OCI-LY7 (cell line): Measurements from ENCODE around the gene ARFGEF3. TPM values are rescaled to one million over a fixed set of nuclear protein-coding genes. Genes with fewer than 3 reads are reported as not detected.

Experiments
- BruUV-seq: library from RNA; stranded (reverse); fragments of 400-500 nt; replicated peaks from 2 replicates; lab custom pipeline; 2021; lab: Mats Ljungman, UMichigan
- CTCF ChIA-PET: fragments of 300-600 bp; sonication (Branson Sonifier 250); formaldehyde crosslinking; loops from one replicate; lab custom pipeline; 2022; ENCODE audit warnings: antibody characterized with exemption; ENCODE audit not compliant: unreplicated experiment; lab: Charles Lee
- POLR2A ChIA-PET: fragments of 300-600 bp; sonication (Branson Sonifier 250); formaldehyde crosslinking; loops from one replicate; lab custom pipeline; 2022; ENCODE audit warnings: antibody characterized with exemption; lab: Charles Lee
- DNase-seq: peaks from one replicate; pipeline ENCODE4 v3.0.0-alpha.2; 2015; ENCODE audit warnings: low spot score
- H2AFZ ChIP-seq: fragments of 200-600 bp; sonication (generic), shearing (Covaris generic); 2 replicates; pipeline ENCODE4 v1.6.1; 2014; ENCODE audit warnings: mild to moderate bottlenecking, antibody characterized with exemption, low read length, moderate library complexity
- H3K27ac ChIP-seq: fragments of 200-600 bp; sonication (generic); 2 replicates; pipeline ENCODE4 v1.5.1; 2014; ENCODE audit warnings: mixed run types, low read depth, mild to moderate bottlenecking, moderate library complexity, low read length, inconsistent platforms; ENCODE audit not compliant: poor library complexity, severe bottlenecking
- H3K36me3 ChIP-seq: fragments of 200-600 bp; sonication (generic); 2 replicates; pipeline ENCODE4 v1.6.1; 2014; ENCODE audit warnings: mild to moderate bottlenecking, antibody characterized with exemption, low read length, moderate library complexity, mixed read lengths; ENCODE audit not compliant: insufficient read depth
- H3K4me1 ChIP-seq: fragments of 200-600 bp; sonication (generic); 2 replicates; pipeline ENCODE4 v1.5.1; 2014; ENCODE audit warnings: mild to moderate bottlenecking, low read length; ENCODE audit not compliant: insufficient read depth, poor library complexity, severe bottlenecking
- H3K4me2 ChIP-seq: fragments of 200-600 bp; sonication (generic); 2 replicates; pipeline ENCODE4 v1.6.1; 2014; ENCODE audit warnings: mild to moderate bottlenecking, low read length
- H3K4me3 ChIP-seq: fragments of 200-600 bp; sonication (generic); 2 replicates; pipeline ENCODE4 v1.5.1; 2014; ENCODE audit warnings: mild to moderate bottlenecking, low read depth, low read length; ENCODE audit not compliant: poor library complexity, severe bottlenecking
- H3K79me2 ChIP-seq: fragments of 200-600 bp; sonication (generic); 2 replicates; pipeline ENCODE4 v1.6.1; 2016; ENCODE audit warnings: low read depth, mild to moderate bottlenecking, low read length, moderate library complexity, mixed read lengths; ENCODE audit not compliant: insufficient read depth
- H3K9me2 ChIP-seq: fragments of 200-600 bp; sonication (generic); 2 replicates; pipeline ENCODE4 v1.6.1; 2016; ENCODE audit warnings: mild to moderate bottlenecking, low read length, mixed read lengths; ENCODE audit not compliant: insufficient read depth
- H3K9me3 ChIP-seq: fragments of 200-600 bp; sonication (generic); 2 replicates; pipeline ENCODE4 v1.6.1; 2014; ENCODE audit warnings: mild to moderate bottlenecking, mixed run types, low read length, mixed read lengths
- H4K20me1 ChIP-seq: fragments of 200-600 bp; sonication (generic); 2 replicates; pipeline ENCODE4 v1.6.1; 2014; ENCODE audit warnings: mild to moderate bottlenecking, antibody characterized with exemption, low read length, moderate library complexity, mixed read lengths; ENCODE audit not compliant: insufficient read depth
- CTCF ChIP-seq: fragments of 200-600 bp; sonication (generic); conservative IDR thresholded peaks from 2 replicates; pipeline ENCODE4 v1.5.1; 2014; ENCODE audit warnings: mild to moderate bottlenecking, antibody characterized with exemption, low read length, moderate library complexity, mixed read lengths
- EZH2phosphoT487 ChIP-seq: fragments of 200-600 bp; sonication (generic); IDR thresholded peaks from 2 replicates; pipeline ENCODE4 v1.6.1; 2018; ENCODE audit warnings: low read depth, borderline replicate concordance, mild to moderate bottlenecking, mixed run types, antibody characterized with exemption, low read length, moderate library complexity, mixed read lengths
- intact Hi-C: fragments of 100-400 bp; cut with micrococcal nuclease; formaldehyde crosslinking; loops from one replicate; pipeline ENCODE4 v1.10.0; 2022; ENCODE audit not compliant: unreplicated experiment
- total RNA-seq, 2 experiments: library from RNA; depleted of rRNA in 1 of 2; stranded (reverse); fragments of >200 nt in 1 of 2; shearing (Covaris generic) in 1 of 2; gene quantifications; 2 replicates each; pipeline ENCODE4 v1.2.3, GENCODE V29; 2014 to 2022

Gene ARFGEF3
- total RNA-seq, 2 experiments from 2014 or later: not detected

- Histone ChIP-seq H3K4me2 (no peak overlapping the region), H3K4me1 (no peaks in the 10 kb centered on the region), H3K4me3 (no peak overlapping the region), H4K20me1 (no peaks in the 10 kb centered on the region), H3K9me3 (no peaks in the 10 kb centered on the region), H3K9me2 (no peaks in the 10 kb centered on the region), H3K36me3 (no peaks in the 10 kb centered on the region), H2AFZ (no peak overlapping the region), H3K27ac (no peak overlapping the region), H3K79me2 (no peaks in the 10 kb centered on the region)
- no peak for DNase-seq
- ChIA-PET POLR2A (interaction anchor here (0.6 to 1.1 kb wide), 2 partner anchors 21 to 225 kb away, joined by 3 to 4 read pairs; no protein-coding TSS in a partner anchor), CTCF (no interaction called here)
- no TSS peak for BruUV-seq
- intact Hi-C loops: no loop called here
- TF ChIP-seq EZH2phosphoT487 (no peak), CTCF (no peak)
Observed at GRCh38 chr6:138241934-138242333, 80.2 kb downstream of the ARFGEF3 start.

GRCh38 chr6:138242987-138243592 is 81.4 kb downstream of the ARFGEF3 start:
- Histone ChIP-seq H3K36me3 (no peaks in the 10 kb centered on the region), H3K4me1 (no peaks in the 10 kb centered on the region), H3K9me3 (no peaks in the 10 kb centered on the region), H3K27ac (no peak overlapping the region), H3K4me2 (no peak overlapping the region), H2AFZ (no peak overlapping the region), H3K79me2 (no peaks in the 10 kb centered on the region), H3K4me3 (no peak overlapping the region), H3K9me2 (no peaks in the 10 kb centered on the region), H4K20me1 (no peaks in the 10 kb centered on the region)
- TF ChIP-seq CTCF (no peak), EZH2phosphoT487 (no peak)
- ChIA-PET POLR2A (interaction anchor here (0.7 to 1.2 kb wide), 3 partner anchors 8 to 138 kb away, joined by 3 to 6 read pairs (median 3); no protein-coding TSS in a partner anchor), CTCF (no interaction called here)
- intact Hi-C loops: no loop called here
- no peak for DNase-seq
- BruUV-seq: no TSS peak

- no peaks in the 10 kb centered on the region for H4K20me1 ChIP-seq
- no peak overlapping the region for H3K4me3 ChIP-seq
- no peak overlapping the region for H3K27ac ChIP-seq
- no peaks in the 10 kb centered on the region for H3K9me3 ChIP-seq
- no peaks in the 10 kb centered on the region for H3K4me1 ChIP-seq
- POLR2A ChIA-PET: interaction anchor here (1.1 kb wide), 1 partner anchor 71 kb away, joined by 3 read pairs; no protein-coding TSS in a partner anchor
- no peak overlapping the region for H3K4me2 ChIP-seq
- no peaks in the 10 kb centered on the region for H3K36me3 ChIP-seq
- DNase-seq: no peak
- no peak overlapping the region for H2AFZ ChIP-seq
- no peaks in the 10 kb centered on the region for H3K79me2 ChIP-seq
- CTCF ChIA-PET: no interaction called here
- H3K9me2 ChIP-seq: no peaks in the 10 kb centered on the region
- TF ChIP-seq CTCF (no peak), EZH2phosphoT487 (no peak)
- no TSS peak for BruUV-seq
- intact Hi-C loops: no loop called here
Observed at GRCh38 chr6:138245751-138246150, 84.0 kb downstream of the ARFGEF3 start.
